Lower leg skin (tissue), 3 donors: Measurements from ENCODE around the gene GCHFR.

ENCODE experiments used
- CTCF ChIP-seq, 3 donors: fragments of 450-650 bp; IDR thresholded peaks; one replicate each; pipeline ENCODE4 v1.5.1; 2016; ENCODE audit warnings: antibody characterized with exemption in 3 of 3, mild to moderate bottlenecking in 3 of 3, moderate library complexity in 2 of 3
- POLR2A ChIP-seq, 2 donors: fragments of 450-650 bp; IDR thresholded peaks; one replicate each; pipeline ENCODE4 v1.6.1; 2016 to 2017; ENCODE audit warnings: antibody characterized with exemption in 2 of 2, mild to moderate bottlenecking in 1 of 2, moderate library complexity in 1 of 2

GRCh38 chr15:40776537-40777141 lies 12.8 kb downstream of the GCHFR start:
- TF ChIP-seq CTCF (IDR thresholded peaks at IDR 0.05) (no peak), POLR2A (IDR thresholded peaks at IDR 0.05) (no peak)
